HepG2 (cell line): ENCODE measurements around the gene TBC1D32. TPM values are rescaled to one million over a fixed set of nuclear protein-coding genes. Genes with fewer than 3 reads are reported as not detected.

Source experiments
- ATAC-seq: fragments of 200-7000 bp; cut with Tn5 transposase; 3 replicates; pipeline ENCODE4 v1.9.1; 2020; ENCODE audit warnings: mild to moderate bottlenecking, moderate library complexity
- BruUV-seq: library from RNA; stranded (reverse); fragments of 400-500 nt; replicated peaks from 2 replicates; lab custom pipeline; 2021; lab: Mats Ljungman, UMichigan
- CTCF ChIA-PET: fragments of 300-600 bp; formaldehyde crosslinking; extraction: SDS; loops from one replicate; lab custom pipeline; 2021; ENCODE audit warnings: low total read pairs, inconsistent platforms, low intra/inter-chr PET ratio; lab: Yijun Ruan, JAX
- POLR2A ChIA-PET: fragments of 350-600 bp; sonication (Branson Sonifier 250); formaldehyde crosslinking; loops from one replicate; lab custom pipeline; 2020; ENCODE audit warnings: antibody characterized with exemption, inconsistent platforms; lab: Yijun Ruan, JAX
- DNase-seq: peaks from one replicate; pipeline ENCODE4 v3.0.0-alpha.2; 2015; ENCODE audit warnings: low spot score
- FAIRE-seq: peaks from 3 replicates; lab custom pipeline; 2011; peaks lifted over from hg19 to GRCh38; lab: Jason Lieb, UNC
- H2AFZ ChIP-seq: one replicate; pipeline ENCODE4 v1.6.1; 2011; ENCODE audit warnings: low read length, inconsistent platforms
- H3K27ac ChIP-seq: fragments of 300-600 bp; 3 replicates; pipeline ENCODE4 v1.8.0; 2011; ENCODE audit warnings: mixed run types, mild to moderate bottlenecking, mixed read lengths, low read length, inconsistent platforms; ENCODE audit not compliant: insufficient read depth; ENCODE audit errors: extremely low read length
- H3K27me3 ChIP-seq, 2 experiments: fragments of 200-600 bp in 1 of 2; 2 replicates in 1 of 2; 3 replicates in 1 of 2; pipeline versions ENCODE4 v1.6.0 to v1.8.0; 2011; ENCODE audit warnings: low read length in 2 of 2, mild to moderate bottlenecking in 2 of 2, moderate library complexity in 2 of 2, inconsistent platforms in 1 of 2; ENCODE audit not compliant: insufficient read depth in 2 of 2, control insufficient read depth in 1 of 2
- H3K36me3 ChIP-seq, 2 experiments: fragments of 200-600 bp in 1 of 2; replicated peaks in 1 of 2; 2 replicates in 1 of 2; 3 replicates in 1 of 2; pipeline versions ENCODE4 v1.5.1 to v1.8.0; 2011; ENCODE audit warnings: low read length in 2 of 2, inconsistent platforms in 1 of 2; ENCODE audit not compliant: insufficient read depth in 2 of 2, control insufficient read depth in 1 of 2
- H3K4me1 ChIP-seq: 2 replicates; pipeline ENCODE4 v1.5.1; 2012; ENCODE audit warnings: low read length, inconsistent platforms; ENCODE audit not compliant: insufficient read depth
- H3K4me2 ChIP-seq: 2 replicates; pipeline ENCODE4 v1.6.0; 2011; ENCODE audit warnings: low read depth, low read length, inconsistent platforms
- H3K4me3 ChIP-seq, 3 experiments: fragments of 200-600 bp in 1 of 3; sonication (generic), shearing (Covaris generic) in 1 of 3; replicated peaks in 1 of 3; 2 replicates each; pipeline ENCODE4 v1.5.1; 2011 to 2016; ENCODE audit warnings: low read length in 3 of 3, inconsistent platforms in 2 of 3, low read depth in 2 of 3, mild to moderate bottlenecking in 2 of 3, control low read depth in 1 of 3, mixed read lengths in 1 of 3; ENCODE audit not compliant: insufficient read depth in 1 of 3
- H3K79me2 ChIP-seq: one replicate; pipeline ENCODE4 v1.6.1; 2011; ENCODE audit warnings: low read length, inconsistent platforms; ENCODE audit not compliant: insufficient read depth
- H3K9ac ChIP-seq: 2 replicates; pipeline ENCODE4 v1.6.0; 2011; ENCODE audit warnings: mild to moderate bottlenecking, low read depth, low read length, inconsistent platforms; ENCODE audit not compliant: insufficient read depth
- H3K9me3 ChIP-seq: 2 replicates; pipeline ENCODE4 v1.5.1; 2012; ENCODE audit warnings: mild to moderate bottlenecking, low read length
- H4K20me1 ChIP-seq: 2 replicates; pipeline ENCODE4 v1.6.0; 2011; ENCODE audit warnings: inconsistent platforms, mild to moderate bottlenecking, low read length, moderate library complexity; ENCODE audit not compliant: insufficient read depth
- KLF12 ChIP-seq: sonication (generic); formaldehyde crosslinking; IDR thresholded peaks from 2 replicates; pipeline ENCODE4 v1.4.0; 2020; ENCODE audit warnings: missing genetic modification reagents, borderline replicate concordance
- NCOA5 ChIP-seq: sonication (generic); formaldehyde crosslinking; IDR thresholded peaks from 2 replicates; pipeline ENCODE4 v1.4.0; 2020; ENCODE audit warnings: missing genetic modification reagents
- PAXIP1 ChIP-seq: sonication (generic); formaldehyde crosslinking; conservative IDR thresholded peaks from 2 replicates; pipeline ENCODE4 v1.4.0; 2020; ENCODE audit warnings: mild to moderate bottlenecking, missing genetic modification reagents, moderate library complexity
- TCF7 ChIP-seq: sonication (generic); IDR thresholded peaks from 2 replicates; pipeline ENCODE4 v1.6.1; 2016; ENCODE audit warnings: antibody characterized with exemption, low read depth
- YEATS4 ChIP-seq: sonication (generic); formaldehyde crosslinking; IDR thresholded peaks from 2 replicates; pipeline ENCODE4 v1.4.0; 2020; ENCODE audit warnings: missing genetic modification reagents, borderline replicate concordance
- ZBED4 ChIP-seq: sonication (generic); formaldehyde crosslinking; IDR thresholded peaks from 2 replicates; pipeline ENCODE4 v1.4.0; 2020; ENCODE audit warnings: missing genetic modification reagents, borderline replicate concordance
- ZNF318 ChIP-seq: sonication (generic); formaldehyde crosslinking; IDR thresholded peaks from 2 replicates; pipeline ENCODE4 v1.4.0; 2020; ENCODE audit warnings: mild to moderate bottlenecking, missing genetic modification reagents
- ZNF780A ChIP-seq: sonication (generic); formaldehyde crosslinking; IDR thresholded peaks from 2 replicates; pipeline ENCODE4 v1.8.0; 2022; ENCODE audit warnings: mild to moderate bottlenecking, missing genetic modification reagents, moderate library complexity
- ZNF782 ChIP-seq: sonication (generic); formaldehyde crosslinking; IDR thresholded peaks from 2 replicates; pipeline ENCODE4 v1.4.0; 2020; ENCODE audit warnings: missing genetic modification reagents, mild to moderate bottlenecking, borderline replicate concordance
- in situ Hi-C: cut with HindIII; loops from 2 replicates; pipeline ENCODE4 v1.10.0; 2017; ENCODE audit warnings: low pct_unique_long_range_greater_than_20kb; ENCODE audit not compliant: extremely low pct_ligation_motif_present
- intact Hi-C: fragments of 100-400 bp; cut with micrococcal nuclease; formaldehyde crosslinking; loops from one replicate; pipeline ENCODE4 v1.10.0; 2022; ENCODE audit not compliant: unreplicated experiment
- polyA plus RNA-seq, 8 experiments: library from polyadenylated mRNA; depleted of rRNA in 3 of 8; stranded (reverse) in 7 of 8; unstranded in 1 of 8; fragments of >200 nt; fragmentation: Illumina TruSeq in 4 of 8; extraction: Trizol in 4 of 8; gene quantifications; 2 replicates each; pipeline versions ENCODE4 v1.2.1 to v1.2.3, GENCODE V29; 2011 to 2016; ENCODE audit warnings: low read depth in 4 of 8, missing spikeins in 1 of 8, mixed read lengths in 1 of 8; ENCODE audit not compliant: insufficient read depth in 1 of 8
- total RNA-seq, 5 experiments: library from RNA; depleted of rRNA; stranded (reverse); fragments of >200 nt; fragmentation: Illumina TruSeq; extraction: Trizol; gene quantifications; 2 replicates each; pipeline ENCODE4 v1.2.3, GENCODE V29; 2016; ENCODE audit warnings: low read depth in 1 of 5

Gene TBC1D32
- total and polyA plus RNA-seq, 2 of the 13 experiments (the other 11 are each of a cell fraction or from before 2014, with no cell fraction given): 2.0 to 4.8 TPM

GRCh38 chr6:121302882-121303281 lies 31.4 kb downstream of the TBC1D32 start:
- POLR2A ChIA-PET: no interaction called here
- Histone ChIP-seq H3K9me3 (no peaks in the 10 kb centered on the region), H3K79me2 (no peaks in the 10 kb centered on the region), H3K4me2 (no peak overlapping the region), H3K27ac (no peak overlapping the region), H3K4me3 (no peak overlapping the region), H3K36me3 (no peaks in the 10 kb centered on the region), H4K20me1 (no peaks in the 10 kb centered on the region), H3K27me3 (no peaks in the 10 kb centered on the region), H3K4me1 (no peaks in the 10 kb centered on the region), H2AFZ (no peak overlapping the region), H3K9ac (no peak overlapping the region)
- no TSS peak for BruUV-seq
- ATAC-seq (no peak), DNase-seq (no peak), FAIRE-seq (no peak)
- intact Hi-C loops (no loop called here), in situ Hi-C loops (loop anchor here (25.0 kb wide), 1 partner anchor 1566 kb away; no protein-coding TSS in a partner anchor)
- CTCF ChIA-PET: no interaction called here
- TF ChIP-seq ZNF780A (CRISPR knock-in tag): no peak
- no peak for TF ChIP-seq TCF7
- no peak for TF ChIP-seq NCOA5 (CRISPR knock-in tag)
- TF ChIP-seq ZNF318 (CRISPR knock-in tag): no peak
- TF ChIP-seq KLF12 (CRISPR knock-in tag): no peak
- no peak for TF ChIP-seq ZNF782 (CRISPR knock-in tag)
- no peak for TF ChIP-seq ZBED4
- no peak for TF ChIP-seq PAXIP1 (CRISPR knock-in tag)
- TF ChIP-seq YEATS4 (CRISPR knock-in tag): no peak
